HCT116 (cell line): ENCODE measurements around the gene FAXDC2.

Experiments
- CEBPB ChIP-seq: IDR thresholded peaks from 2 replicates; pipeline ENCODE4 v1.6.1; 2012; ENCODE audit warnings: low read depth
- CTCF ChIP-seq, 3 experiments: fragments of 200-600 bp in 1 of 3; sonication (generic) in 1 of 3; IDR thresholded peaks in 2 of 3; conservative IDR thresholded peaks in 1 of 3; 2 replicates each; pipeline ENCODE4 v1.5.1; 2012 to 2017; ENCODE audit warnings: low read depth in 2 of 3, low read length in 2 of 3, antibody characterized with exemption in 1 of 3, borderline replicate concordance in 1 of 3, control low read depth in 1 of 3, mild to moderate bottlenecking in 1 of 3, mixed read lengths in 1 of 3, mixed run types in 1 of 3, moderate library complexity in 1 of 3; ENCODE audit not compliant: insufficient read depth in 1 of 3
- EZH2 ChIP-seq: fragments of 200-600 bp; sonication (generic); IDR thresholded peaks from 2 replicates; pipeline ENCODE4 v1.6.1; 2017; ENCODE audit warnings: antibody characterized with exemption, mixed run types
- EZH2phosphoT487 ChIP-seq: fragments of 200-600 bp; IDR thresholded peaks from 2 replicates; pipeline ENCODE4 v1.6.1; 2018; ENCODE audit warnings: antibody characterized with exemption, borderline replicate concordance
- POLR2A ChIP-seq: IDR thresholded peaks from 2 replicates; pipeline ENCODE4 v1.7.0; 2011; ENCODE audit warnings: borderline replicate concordance; ENCODE audit not compliant: insufficient read depth, insufficient read length; ENCODE audit errors: extremely low read depth
- POLR2AphosphoS5 ChIP-seq: IDR thresholded peaks from 2 replicates; pipeline ENCODE4 v1.6.1; 2011; ENCODE audit warnings: mild to moderate bottlenecking, low read depth, low read length, moderate library complexity
- ZNF274 ChIP-seq: fragments of 200-500 bp; sonication (Bioruptor generic); IDR thresholded peaks from 2 replicates; pipeline ENCODE4 v1.6.1; 2014; ENCODE audit warnings: mild to moderate bottlenecking, low read depth, low read length, inconsistent platforms

- TF ChIP-seq CTCF (IDR thresholded peaks at IDR 0.05 in 2 of 3, conservative IDR thresholded peaks at IDR 0.05 in 1 of 3; ENCODE audit: borderline replicate concordance in 1 of 3, insufficient read depth in 1 of 3, low read depth in 2 of 3, low read length in 2 of 3) (no peak), POLR2AphosphoS5 (no peak), EZH2 (no peak), ZNF274 (no peak), EZH2phosphoT487 (no peak), CEBPB (no peak), POLR2A (no peak)
These were observed 30.0 kb downstream of the FAXDC2 start for GRCh38 chr5:154820383-154820782.
